Stimulated activated CD4-positive, alpha-beta T cell treated with anti-CD3 and anti-CD28 coated beads, TNF-alpha, amount 100 ng/mL, for 4 hours (primary cell): Measurements from ENCODE around the gene TYRP1.

Source experiments
- DNase-seq, 3 experiments: peaks; one replicate each; pipeline ENCODE4 v3.0.0-alpha.2; 2020; ENCODE audit warnings: low read depth in 3 of 3

The TYRP1 gene

DNA sequence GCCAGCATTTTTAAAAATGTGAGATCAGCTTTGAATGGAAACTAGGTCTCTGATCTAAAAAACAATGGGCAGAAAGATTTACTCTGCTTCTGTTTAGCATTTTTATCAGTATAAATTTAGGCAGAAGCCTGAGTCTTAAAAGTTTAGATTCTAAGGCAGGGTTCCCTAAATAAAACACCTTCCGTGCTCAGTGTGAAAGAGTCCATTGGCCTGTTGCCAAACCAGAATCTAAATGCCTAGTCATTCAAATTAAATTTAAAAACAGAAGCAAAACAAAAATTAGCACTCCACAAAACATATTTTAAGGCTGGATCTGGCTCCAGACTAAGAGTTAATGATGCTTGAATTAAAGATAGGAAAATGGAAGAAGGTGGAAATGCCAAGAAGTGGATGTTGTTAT lies 4.5 kb downstream of the TYRP1 start:
- no peak for DNase-seq

DNA sequence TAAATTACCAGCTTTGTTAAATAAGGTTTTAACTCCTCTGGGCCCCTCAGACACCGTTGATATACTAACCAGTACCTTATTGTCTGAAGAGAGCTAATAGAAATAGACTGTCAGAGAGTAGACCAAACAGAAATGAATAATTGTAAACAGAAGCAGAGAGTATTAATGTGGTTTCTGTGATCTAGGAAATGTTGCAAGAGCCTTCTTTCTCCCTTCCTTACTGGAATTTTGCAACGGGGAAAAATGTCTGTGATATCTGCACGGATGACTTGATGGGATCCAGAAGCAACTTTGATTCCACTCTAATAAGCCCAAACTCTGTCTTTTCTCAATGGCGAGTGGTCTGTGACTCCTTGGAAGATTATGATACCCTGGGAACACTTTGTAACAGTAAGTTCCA lies 5.1 kb downstream of the TYRP1 start:
- DNase-seq = no peak

DNA sequence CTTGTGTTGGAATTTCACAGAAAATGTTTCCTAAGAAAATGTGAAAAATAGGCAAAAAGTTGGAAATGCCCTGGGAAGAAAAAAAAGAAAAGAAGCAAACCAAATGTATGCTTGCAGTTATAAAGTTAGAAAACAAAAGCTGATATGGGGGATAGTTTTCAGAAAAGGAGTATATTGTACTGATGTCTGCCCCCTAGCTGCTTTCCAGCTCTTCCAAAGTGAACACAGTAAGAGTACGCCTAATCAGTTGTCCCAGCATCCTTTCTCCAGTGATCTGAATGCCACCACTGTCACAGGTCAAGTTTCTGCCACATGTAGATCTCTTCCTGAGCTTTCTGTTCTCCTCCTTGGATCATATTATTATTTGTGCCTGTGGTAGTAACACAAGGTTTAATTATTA lies 5.8 kb downstream of the TYRP1 start:
- DNase-seq = no peak

DNA sequence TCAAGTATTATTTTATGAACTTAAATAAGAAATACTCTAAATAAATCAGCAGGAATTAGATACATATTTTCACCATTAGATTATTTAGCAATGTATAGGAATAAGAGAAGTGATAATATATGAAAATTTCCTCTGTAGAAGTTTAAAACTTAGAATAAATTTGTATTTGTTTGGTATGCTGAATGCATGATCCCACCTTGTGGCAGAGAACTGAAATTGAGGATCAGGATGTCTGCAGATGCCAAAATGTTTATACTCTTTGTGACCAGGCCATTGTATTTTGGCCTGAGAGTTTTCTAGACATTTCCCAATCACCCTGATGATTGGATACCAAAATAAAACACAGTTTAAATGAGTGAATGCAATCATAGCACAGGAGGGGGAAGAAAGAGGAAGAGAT lies 6.3 kb downstream of the TYRP1 start:
- no peak for DNase-seq

DNA sequence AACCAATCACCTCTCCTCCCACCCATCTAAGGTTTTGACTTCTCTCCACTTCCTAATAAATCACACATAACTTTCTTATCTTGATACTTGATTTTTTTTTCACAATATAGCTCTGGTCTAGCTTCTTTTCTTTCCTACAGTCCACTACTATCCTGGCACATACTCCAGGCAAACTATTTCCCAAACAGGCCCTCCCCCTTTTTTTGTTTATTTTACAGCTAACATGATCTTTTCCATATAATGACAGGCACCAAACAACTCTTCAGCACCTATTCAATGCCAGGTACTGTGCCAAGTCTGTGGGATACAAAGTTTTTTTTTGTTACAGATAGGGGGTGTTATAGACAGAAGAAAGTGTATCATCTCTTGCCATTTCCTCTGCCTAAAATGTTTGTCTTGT lies 7.9 kb downstream of the TYRP1 start:
- no peak for DNase-seq

DNA sequence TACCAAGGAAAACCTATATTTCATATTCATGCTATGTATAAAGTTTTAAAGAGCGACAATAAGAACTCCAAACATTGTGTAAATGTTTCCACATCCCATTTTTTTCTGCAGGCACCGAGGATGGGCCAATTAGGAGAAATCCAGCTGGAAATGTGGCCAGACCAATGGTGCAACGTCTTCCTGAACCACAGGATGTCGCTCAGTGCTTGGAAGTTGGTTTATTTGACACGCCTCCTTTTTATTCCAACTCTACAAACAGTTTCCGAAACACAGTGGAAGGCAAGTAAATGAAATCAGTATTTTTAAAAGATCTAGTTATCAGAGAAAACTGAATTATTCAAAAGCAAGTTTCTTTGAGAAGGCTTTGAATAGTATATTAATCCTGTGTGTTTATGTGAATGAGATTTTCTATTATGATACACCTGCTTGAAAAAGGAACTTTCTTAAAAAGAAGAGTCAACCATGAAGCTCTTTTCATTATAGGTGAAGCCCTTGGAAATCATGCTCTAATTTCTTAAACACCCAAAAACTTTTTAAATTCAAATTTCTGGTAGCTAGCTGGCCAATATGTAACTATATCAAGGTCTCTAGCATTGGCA lies 9.1 kb downstream of the TYRP1 start:
- DNase-seq = no peak

DNA sequence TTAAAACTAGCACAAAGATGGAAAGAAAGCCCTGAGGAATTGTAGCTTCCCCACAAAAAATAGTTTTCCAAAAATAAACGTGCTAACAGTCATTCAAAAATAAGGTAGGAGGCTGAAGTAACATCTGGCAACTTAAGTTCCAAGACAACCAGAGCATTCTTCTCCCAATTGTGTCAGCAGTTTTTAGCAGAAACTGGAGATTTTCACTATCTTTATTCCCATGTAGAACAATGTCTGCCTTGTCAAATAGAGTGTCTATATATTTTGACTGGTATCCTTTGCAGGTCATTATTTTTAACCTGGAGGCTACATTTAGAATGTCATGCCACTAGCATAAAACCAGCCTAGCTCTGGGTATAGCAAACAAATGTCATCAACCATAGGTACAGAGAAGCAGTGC lies 10.8 kb downstream of the TYRP1 start:
- no peak for DNase-seq

DNA sequence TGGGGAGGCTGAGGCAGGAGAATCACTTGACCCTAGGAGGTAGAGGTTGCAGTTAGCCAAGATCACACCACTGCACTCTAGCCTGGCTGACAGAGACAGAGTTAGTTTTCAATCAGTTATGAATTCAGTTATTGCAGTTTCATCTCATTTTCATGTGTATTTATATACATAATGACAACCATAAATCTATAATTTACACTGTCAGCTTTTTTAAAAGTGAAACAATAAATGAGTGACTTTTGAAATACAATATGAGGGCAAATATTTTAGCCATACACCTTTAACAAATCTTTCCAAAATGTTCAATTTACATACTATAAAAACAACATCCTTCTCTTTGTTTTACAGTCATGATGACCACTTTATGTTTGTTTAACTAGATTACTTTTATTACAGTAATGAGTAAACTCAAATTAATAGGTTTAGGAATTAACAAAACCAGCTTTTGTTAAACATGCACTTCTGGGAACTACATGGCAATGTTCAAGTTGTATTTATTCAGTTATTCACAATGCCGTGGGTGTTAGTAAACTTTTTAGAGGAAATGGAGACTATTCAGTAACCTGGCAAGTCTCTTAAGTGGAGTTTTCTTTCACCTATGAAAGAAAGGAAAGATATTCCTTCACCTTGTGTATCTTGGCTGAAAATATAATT lies 12.7 kb downstream of the TYRP1 start:
- DNase-seq = no peak

DNA sequence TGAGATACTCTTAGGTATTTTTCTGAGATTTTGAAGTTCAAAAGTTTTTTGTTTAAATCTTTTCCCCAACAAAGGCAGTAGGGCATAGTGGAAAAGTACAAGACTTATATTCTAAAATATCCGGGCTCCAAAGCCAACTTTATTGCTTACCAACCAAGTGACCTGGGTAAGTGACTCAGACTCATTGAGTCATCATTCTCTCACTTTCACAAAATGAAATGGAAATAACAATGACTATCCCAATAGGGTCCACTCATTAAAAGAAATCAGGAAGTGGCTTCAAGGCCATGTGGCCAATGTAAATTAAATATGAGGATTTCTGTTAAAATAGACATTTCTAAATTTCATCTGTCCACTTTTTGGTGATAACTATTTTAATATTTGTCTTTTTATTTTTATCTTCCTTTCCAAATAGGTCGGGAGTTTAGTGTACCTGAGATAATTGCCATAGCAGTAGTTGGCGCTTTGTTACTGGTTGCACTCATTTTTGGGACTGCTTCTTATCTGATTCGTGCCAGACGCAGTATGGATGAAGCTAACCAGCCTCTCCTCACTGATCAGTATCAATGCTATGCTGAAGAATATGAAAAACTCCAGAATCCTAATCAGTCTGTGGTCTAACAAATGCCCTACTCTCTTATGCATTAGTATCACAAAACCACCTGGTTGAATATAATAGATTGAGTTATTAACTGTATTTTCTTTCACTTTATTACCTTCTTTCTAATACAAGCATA lies 15.5 kb downstream of the TYRP1 start:
- DNase-seq = no peak

DNA sequence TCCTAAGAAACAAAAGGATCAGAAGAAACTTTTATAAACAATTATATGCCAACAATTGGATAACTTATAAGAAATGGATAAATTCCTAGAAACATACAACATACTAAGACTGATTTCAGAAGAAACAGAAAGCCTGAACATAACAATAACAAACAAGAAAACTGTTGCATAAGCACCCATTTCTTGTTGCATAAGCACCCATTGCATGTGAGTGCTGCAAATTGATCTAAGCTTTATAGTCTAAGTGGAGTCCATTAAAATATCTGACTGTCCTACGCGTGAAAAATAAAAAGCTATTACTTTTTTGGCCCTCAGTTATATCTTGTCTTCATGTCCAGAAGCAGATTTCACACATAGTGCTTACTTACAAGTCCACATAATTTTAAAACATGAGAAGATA lies 19.3 kb downstream of the TYRP1 start:
- DNase-seq = no peak

DNA sequence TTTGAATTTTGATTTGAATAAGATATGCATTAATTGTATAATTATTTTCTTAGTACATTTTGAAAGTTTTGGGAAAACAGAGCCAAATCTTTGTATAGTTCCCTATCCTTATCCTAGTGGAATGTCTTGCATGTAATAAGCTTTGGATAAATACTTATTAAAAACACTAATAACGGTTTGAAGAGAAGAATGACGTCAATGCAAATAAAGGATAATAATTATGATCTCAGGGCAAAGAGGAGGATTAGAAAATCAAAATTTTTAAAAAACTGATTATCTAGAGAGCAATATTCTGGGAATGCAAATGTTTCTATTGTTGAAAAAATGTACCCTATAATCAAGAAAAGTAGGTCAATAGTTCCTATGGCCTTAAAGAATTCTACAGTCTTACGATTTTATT lies 22.1 kb downstream of the TYRP1 start:
- no peak for DNase-seq

DNA sequence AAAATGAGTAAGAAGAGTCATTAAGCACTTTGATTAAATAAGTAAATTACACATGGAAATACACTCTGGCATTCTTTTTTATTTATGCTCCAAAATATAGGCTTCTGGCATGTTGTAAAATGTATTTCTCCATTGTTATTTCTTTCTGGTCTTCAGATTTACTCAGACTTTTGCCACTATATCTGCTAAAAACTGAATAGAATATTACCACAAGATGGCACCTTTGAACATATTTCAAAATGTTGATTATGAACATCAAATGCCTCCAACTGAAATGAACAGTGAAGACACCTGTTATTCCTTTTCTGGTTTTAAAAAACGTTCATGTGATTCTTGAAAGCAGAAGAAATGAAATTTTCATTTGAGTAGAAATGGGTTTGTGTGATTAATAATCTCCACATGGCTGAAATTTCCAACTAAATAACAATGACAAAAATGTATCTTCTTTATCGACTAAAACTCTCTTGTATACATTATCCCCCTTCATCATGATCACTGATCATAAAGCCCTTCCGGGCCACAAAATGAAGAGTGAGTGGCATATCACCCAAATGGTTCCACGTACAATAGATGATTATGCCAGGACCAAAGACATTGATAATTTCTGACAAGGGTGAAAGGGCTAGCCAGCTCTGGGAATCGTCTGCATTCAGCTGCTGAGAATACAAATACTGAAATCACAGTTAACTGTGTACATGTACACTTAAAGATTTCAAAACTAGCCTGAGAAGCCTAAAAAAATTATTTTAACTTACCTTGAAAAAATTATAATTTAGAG lies 23.8 kb downstream of the TYRP1 start:
- no peak for DNase-seq

DNA sequence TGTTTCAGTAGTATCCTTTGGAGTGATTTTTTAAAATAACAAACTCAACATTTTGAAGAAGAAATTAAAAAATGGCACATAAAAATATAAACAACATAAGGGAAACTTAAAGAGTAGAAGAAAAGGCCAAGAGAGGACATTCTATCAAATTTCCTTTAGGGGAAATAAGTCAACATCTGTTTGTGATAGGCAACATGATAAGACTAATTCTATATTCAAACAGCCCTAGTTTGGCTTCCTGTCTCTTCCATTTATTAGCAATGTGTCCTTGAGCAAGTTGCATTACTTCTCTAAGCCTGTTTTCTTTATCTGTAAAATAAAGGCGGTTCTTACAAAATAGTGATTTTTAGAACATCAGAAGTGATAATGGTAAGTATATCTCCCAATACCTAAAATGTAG lies 24.7 kb downstream of the TYRP1 start:
- no peak for DNase-seq

DNA sequence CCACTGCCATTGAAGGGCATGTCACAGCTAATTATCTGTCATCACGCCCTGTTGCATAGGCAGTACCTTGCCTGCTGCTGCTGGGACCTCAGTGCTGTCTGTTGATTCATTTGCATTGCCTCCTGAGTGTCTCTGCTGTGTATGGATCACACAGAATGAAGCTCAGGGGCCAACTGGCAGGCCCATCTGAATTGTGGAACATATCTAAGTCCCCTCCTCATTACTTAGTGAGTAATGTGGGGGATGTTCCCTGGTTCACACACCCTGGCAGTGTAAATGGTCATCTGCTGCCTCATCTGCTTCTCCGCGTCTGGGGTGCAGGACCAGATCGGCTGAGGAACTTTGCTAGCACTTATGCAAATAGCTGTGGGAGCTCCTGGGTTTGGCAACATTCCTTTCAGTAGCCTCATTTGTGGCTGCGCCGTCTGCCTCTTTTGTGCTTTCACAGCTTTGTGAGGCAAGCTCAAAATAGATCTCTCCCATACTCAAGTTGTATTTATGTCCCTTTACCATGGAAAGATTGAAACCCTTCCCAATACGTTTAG lies 25.4 kb downstream of the TYRP1 start:
- DNase-seq = no peak

DNA sequence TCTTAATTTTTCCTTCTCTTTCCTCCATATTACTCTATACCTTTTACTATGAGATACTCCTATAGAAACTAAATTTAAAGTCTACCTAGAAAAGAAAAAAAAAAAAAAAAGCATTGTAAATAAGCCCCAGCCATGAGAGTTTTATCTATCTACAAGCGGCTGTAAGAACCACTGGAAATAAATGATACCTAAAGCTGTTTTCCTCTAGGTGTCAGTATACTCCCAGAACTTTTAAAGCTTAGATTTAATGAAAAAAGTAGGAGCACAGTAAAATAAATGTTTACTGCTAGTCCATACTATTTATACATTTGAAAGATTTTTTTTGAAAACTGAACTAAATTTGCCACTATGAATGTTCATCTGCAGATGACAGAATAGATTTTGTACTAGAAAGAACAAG lies 26.2 kb downstream of the TYRP1 start:
- no peak for DNase-seq

DNA sequence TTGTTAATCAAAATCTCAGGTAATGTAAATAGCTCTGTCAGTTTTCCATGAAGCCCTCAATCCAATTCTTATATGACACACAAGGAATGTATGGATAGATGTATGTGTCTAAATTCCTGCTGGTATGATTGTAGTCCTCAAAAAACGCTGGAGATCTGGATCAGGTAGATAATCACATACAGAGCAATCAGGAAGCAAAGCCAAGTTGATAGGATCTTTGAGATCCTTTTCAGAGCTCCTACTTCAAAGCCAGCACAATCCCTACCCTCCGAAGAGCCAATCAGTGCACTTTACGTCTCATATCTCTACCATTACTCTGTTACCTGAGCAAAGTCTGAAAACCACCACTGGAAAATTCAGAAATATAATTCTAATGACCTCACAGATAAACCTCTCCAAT lies 27.4 kb downstream of the TYRP1 start:
- DNase-seq = no peak

DNA sequence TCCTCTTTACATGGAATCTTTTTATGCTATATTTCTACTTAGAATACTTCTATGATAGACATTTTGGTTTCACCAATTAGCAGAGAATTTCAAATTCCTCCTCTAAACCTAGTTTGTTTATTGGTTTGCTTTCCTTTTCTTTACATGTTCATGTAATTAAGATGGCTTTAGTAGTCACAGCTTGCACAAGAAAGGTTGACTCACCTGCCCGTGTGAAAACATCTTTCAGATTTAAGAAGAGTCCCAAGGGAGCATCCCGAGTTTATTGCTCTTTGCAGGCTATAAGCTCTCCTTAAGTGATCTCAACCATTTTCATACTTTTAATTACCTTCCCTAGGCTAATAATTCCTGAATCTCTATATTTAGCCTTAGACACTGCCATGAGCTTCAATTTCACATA lies 28.9 kb downstream of the TYRP1 start:
- DNase-seq = no peak

DNA sequence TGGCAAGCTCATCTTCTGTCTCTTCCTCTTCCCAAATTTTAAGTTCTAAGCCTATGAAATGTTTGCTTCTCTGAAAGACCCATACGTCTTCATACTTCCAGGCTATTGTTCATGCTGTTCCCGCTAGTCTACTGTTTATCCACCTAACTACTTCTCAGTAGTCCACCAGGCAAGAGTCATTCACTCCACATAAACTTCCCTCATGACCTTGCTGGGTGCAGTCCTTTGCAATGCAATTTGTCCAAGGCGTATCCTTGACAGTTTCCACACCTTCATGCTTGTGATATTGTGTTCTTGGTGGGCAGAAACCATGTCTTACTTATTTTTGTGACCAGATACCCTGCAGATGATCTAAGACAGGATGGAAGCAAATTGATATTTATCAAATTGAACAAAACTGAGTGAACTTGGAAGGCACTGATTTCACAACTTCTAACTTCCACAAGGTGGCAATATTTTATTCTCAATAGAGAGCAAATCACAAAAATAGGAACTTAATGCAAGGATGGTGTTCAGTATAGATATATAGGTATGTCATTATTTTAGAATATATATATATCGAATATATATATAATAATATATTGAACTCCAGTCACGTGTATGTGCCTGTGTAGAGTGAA lies 30.3 kb downstream of the TYRP1 start:
- no peak for DNase-seq

DNA sequence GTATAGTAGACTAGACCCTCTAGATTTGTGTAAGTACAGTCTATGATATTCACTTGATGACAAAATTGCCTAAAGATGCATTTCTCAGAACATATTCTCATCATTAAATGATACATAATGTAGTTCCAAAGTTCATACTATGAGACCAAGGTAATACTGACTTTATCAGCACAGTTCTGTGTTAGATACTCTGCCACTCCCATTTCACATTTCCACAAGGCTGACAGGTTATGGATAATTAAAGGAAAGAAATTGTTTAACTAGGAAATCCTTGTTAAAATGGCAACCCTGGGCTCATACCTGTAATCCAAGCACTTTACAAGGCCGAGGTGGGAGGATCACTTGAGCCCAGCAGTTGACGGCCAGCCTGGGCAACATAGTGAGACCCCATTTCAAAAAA lies 33.6 kb downstream of the TYRP1 start:
- DNase-seq = no peak

DNA sequence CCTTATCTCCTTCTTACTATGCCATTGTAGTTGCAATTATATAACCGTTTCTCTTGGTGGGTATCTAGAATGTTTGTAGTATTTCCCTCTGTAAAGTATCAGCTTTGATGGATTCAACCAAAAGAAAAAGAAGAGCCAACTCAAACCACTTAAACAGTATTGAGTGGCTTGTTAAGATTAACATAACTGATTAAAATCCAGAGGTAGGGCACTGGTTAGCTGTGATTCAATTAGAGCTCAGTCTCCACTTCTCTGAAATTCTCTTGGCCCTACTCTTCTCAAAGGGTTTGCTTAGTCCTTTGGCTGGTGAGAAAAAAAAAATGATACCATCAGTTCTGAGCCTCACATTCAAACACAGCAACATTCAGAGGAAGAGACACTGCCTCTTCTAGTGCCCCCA lies 37.0 kb downstream of the TYRP1 start:
- DNase-seq = no peak

DNA sequence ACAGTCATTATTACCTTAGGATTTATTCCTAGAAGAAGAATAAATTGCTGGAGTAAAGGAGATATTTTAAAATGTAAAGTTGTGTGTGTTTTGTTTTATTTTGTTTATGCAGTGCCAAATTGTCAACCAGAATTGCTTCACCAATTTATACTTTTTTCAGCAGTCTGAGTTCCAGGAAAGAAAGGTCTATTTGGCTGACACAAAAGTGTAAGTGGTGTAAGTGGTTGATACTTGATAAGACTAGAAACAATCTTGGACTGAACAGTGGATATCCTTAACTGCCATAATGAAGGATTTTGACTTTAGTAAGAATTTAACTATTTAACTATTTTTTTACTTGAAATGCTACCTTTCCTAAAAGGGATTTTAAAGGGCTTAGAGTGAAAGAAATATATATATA lies 37.7 kb downstream of the TYRP1 start:
- no peak for DNase-seq

DNA sequence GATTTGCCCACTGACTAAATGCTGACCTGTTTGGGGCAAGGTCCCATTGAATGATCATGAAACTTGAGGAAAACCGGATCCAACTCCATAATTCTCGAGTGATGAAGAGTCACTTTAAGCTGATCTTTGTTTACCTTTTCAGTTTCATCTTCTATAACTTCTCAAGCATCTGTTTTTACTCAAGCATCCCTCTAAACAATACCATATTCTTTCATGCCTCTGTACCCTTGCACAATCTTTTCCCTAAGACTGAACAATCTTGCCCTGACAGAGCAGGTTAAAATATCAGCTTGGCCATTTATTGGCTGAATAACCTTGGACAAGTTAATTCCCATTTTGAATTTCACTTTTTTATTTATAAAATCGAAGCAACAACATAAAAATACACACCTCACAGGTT lies 39.8 kb downstream of the TYRP1 start:
- no peak for DNase-seq
